ENCODE measurements around the gene NUDT19. TPM values are rescaled to one million over a fixed set of nuclear protein-coding genes. Genes with fewer than 3 reads are reported as not detected.

Gene NUDT19
- total and polyA plus RNA-seq, 10 of the 15 experiments (the other 5 are each of a cell fraction or from before 2014, with no cell fraction given): 8.5 to 31.0 (median 17.0) TPM

- TF ChIP-seq GATAD2B (conservative IDR thresholded peaks at IDR 0.05; ENCODE audit: low read depth): peak; percentile 85
- no peak for TF ChIP-seq IRF4 (IDR thresholded peaks at IDR 0.05; ENCODE audit: low read depth, low read length)
- no peak for TF ChIP-seq RAD21 (IDR thresholded peaks at IDR 0.05; ENCODE audit: insufficient read depth, low read depth, low read length)
- TF ChIP-seq BACH1 (IDR thresholded peaks at IDR 0.05; ENCODE audit: borderline replicate concordance): no peak
- TF ChIP-seq, protein P1, sequence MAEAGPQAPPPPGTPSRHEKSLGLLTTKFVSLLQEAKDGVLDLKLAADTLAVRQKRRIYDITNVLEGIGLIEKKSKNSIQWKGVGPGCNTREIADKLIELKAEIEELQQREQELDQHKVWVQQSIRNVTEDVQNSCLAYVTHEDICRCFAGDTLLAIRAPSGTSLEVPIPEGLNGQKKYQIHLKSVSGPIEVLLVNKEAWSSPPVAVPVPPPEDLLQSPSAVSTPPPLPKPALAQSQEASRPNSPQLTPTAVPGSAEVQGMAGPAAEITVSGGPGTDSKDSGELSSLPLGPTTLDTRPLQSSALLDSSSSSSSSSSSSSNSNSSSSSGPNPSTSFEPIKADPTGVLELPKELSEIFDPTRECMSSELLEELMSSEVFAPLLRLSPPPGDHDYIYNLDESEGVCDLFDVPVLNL (IDR thresholded peaks at IDR 0.05; ENCODE audit: low read depth, low read length): no peak
- no peak for TF ChIP-seq SREBF2 (IDR thresholded peaks at IDR 0.05; ENCODE audit: low read length)
These were observed 518 bp downstream of the NUDT19 start (continued) for GRCh38 chr19:32691952-32692726.

- H3K4me1 ChIP-seq (ENCODE audit: control insufficient read depth, insufficient read depth, low read length): peaks cover 6% of the 10 kb centered on the region; the same call in 1 of the 2 replicates
- H3K4me3 ChIP-seq: peak overlapping the region; percentile 79
- TF ChIP-seq HSF1 (IDR thresholded peaks at IDR 0.05; ENCODE audit: low read depth, low read length) (no peak), HCFC1 (IDR thresholded peaks at IDR 0.05; ENCODE audit: low read length) (no peak), PAX8 (IDR thresholded peaks at IDR 0.05) (no peak)
- intact Hi-C loops (cut with micrococcal nuclease; ENCODE audit: unreplicated experiment) (loop anchor here (2.0 to 5.0 kb wide), 3 partner anchors 112 to 290 kb away; partner anchors contain the start of genes CEP89, FAAP24 and PDCD5), in situ Hi-C loops (cut with MboI) (no loop called here)
- H3K4me2 ChIP-seq (ENCODE audit: control insufficient read depth, insufficient read depth): peak overlapping the region; percentile 97
- H3K79me2 ChIP-seq (ENCODE audit: control insufficient read depth, insufficient read depth, low read length): peaks cover 46% of the 10 kb centered on the region
- H3K9ac ChIP-seq (ENCODE audit: control insufficient read depth, insufficient read depth, low read length): peak overlapping the region; percentile 78
- peak overlapping the region; percentile 74; the same call in 1 of the 2 replicates for H2AFZ ChIP-seq (ENCODE audit: control insufficient read depth, low read depth, low read length)
- DNase-seq (ENCODE audit: low read depth, low spot score) (no peak), FAIRE-seq (no peak), ATAC-seq (peak; percentile 16; the same call in 2 of the 3 replicates)
- peak overlapping the region; percentile 69 for H3K27ac ChIP-seq (ENCODE audit: control insufficient read depth, insufficient read depth)
- H3K9me3 ChIP-seq (replicated peaks; ENCODE audit: control insufficient read depth, insufficient read depth, low read length): peaks cover 2% of the 10 kb centered on the region; the same call in 2 of the 3 replicates
- ChIA-PET CTCF (interaction anchor here (1.6 kb wide), 1 partner anchor 24 kb away, joined by 5 read pairs; no protein-coding TSS in a partner anchor), RAD21 (ENCODE audit: unreplicated experiment) (interaction anchor here (0.8 kb wide), 1 partner anchor 56 kb away, joined by 3 read pairs; no protein-coding TSS in a partner anchor), POLR2A (interaction anchor here (0.7 kb wide), 1 partner anchor 11 kb away, joined by 6 read pairs; no protein-coding TSS in a partner anchor), SMC1A (ENCODE audit: uncharacterized antibody, unreplicated experiment) (no interaction called here)
- H3K27me3 ChIP-seq (replicated peaks in 1 of 2; ENCODE audit: control insufficient read depth in 2 of 2, insufficient read depth in 2 of 2, low read length in 1 of 2): no peaks in the 10 kb centered on the region
- WGBS (ENCODE audit: insufficient coverage, insufficient replicate concordance, low lambda C conversion rate, missing lambda C conversion rate): 2% methylated on average over 7 of the region's 7 CpGs
- H4K20me1 ChIP-seq (ENCODE audit: control insufficient read depth, insufficient read depth): no peaks in the 10 kb centered on the region
- H3K36me3 ChIP-seq (ENCODE audit: control insufficient read depth in 2 of 2, insufficient read depth in 2 of 2, low read length in 1 of 2): no peaks in the 10 kb centered on the region; a peak in 1 of 4 replicates
- no TSS peak for BruUV-seq (replicated peaks)
These were observed 1.1 kb downstream of the NUDT19 start for GRCh38 chr19:32692727-32693061.
